ENCODE results near the gene SLC26A11.
"Not testable (repeated sequence)": the region's sequence is repeated elsewhere in the genome, so short reads cannot be mapped to it uniquely, and the experiment has no call there.

The SLC26A11 gene

DNA sequence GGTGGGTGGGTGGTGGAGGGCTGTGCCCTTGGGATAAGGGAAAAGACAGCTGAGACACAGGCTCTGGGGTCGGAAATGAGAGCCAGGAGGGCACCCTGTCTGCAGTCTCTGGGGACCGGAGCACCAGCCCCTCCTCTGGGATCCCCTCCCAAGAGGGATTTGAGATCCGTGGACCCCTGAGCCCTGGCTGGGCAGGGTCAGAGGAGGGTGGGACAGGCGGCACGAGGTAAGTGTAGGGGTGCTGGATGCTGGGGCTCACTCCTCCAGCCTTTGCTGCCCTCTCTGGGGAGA lies 519 bp upstream of the SLC26A11 start:
- FAIRE-seq: no peak

DNA sequence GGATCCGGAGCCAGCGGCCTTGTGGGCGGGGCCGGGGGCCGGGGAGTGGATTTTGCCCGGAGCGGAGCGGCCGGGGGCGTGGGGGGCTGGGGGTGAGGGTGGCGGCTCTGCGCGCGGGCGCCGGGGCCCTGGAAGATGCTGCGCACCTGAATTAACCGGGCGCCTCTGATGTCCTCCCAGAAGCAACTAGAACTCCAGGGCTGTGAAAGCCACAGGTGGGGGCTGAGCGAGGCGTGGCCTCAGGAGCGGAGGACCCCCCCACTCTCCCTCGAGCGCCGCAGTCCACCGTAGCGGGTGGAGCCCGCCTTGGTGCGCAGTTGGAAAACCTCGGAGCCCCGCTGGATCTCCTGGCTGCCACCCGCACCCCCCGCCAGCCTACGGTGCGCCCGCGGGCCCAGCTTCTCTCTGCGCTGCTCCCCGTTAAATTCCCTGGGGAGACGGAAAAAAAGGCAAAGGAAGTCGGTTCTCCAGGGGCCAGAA lies 549 bp downstream of the SLC26A11 start:
- FAIRE-seq: no peak

DNA sequence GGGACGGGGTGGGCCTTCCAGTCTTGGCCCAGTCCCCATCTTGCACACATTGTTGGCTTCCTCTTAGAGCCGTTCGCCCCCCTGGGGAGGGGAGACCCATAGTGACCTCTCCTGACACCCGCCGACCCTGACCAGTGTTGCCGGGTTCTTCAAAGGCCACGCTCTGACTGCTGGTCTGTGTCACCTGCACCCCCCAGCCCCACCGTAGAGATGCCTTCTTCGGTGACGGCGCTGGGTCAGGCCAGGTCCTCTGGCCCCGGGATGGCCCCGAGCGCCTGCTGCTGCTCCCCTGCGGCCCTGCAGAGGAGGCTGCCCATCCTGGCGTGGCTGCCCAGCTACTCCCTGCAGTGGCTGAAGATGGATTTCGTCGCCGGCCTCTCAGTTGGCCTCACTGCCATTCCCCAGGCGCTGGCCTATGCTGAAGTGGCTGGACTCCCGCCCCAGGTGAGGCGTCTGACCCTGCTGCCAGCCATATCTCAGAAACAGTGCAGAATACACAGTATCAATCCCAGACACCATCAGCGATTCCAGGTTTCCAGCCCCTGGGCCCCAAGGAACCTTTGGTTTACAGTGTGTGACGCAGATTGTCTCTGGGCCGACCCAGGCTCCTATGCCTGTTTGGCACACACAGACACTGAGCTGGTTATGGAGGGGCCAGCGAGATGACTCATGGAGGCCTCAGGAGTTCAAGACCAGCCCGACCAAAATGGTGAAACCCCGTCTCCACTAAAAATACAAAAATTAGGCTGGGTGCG lies 1.3 kb downstream of the SLC26A11 start:
- FAIRE-seq: no peak

DNA sequence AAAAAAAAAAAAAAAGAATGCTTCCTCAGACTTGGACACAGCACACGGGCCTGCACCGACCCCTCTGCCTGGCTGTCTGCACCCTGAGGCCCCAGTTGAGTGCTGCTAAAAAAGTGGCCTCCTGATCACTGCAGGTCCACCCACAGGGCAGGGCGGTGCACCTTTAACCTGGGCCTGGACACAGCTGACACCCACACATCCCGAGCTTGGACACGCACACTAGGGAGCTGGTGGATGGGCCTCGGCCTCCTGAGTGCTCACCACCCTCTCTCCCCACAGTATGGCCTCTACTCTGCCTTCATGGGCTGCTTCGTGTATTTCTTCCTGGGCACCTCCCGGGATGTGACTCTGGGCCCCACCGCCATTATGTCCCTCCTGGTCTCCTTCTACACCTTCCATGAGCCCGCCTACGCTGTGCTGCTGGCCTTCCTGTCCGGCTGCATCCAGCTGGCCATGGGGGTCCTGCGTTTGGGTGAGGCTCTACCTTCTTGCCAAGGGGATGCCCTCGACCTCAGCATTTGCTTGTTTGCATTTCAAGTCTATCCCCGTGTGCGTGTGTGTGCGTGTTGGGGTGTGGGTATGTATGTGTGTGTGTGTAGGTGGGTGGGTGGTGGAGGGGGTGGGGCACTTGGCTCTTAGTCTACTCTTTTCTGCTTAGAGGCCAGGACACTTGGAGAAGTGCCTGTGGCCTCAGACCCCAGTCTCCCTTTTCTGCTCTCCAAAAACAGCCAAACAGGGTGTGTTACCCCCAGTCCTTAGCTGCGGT lies 2.3 kb downstream of the SLC26A11 start:
- no peak for FAIRE-seq

DNA sequence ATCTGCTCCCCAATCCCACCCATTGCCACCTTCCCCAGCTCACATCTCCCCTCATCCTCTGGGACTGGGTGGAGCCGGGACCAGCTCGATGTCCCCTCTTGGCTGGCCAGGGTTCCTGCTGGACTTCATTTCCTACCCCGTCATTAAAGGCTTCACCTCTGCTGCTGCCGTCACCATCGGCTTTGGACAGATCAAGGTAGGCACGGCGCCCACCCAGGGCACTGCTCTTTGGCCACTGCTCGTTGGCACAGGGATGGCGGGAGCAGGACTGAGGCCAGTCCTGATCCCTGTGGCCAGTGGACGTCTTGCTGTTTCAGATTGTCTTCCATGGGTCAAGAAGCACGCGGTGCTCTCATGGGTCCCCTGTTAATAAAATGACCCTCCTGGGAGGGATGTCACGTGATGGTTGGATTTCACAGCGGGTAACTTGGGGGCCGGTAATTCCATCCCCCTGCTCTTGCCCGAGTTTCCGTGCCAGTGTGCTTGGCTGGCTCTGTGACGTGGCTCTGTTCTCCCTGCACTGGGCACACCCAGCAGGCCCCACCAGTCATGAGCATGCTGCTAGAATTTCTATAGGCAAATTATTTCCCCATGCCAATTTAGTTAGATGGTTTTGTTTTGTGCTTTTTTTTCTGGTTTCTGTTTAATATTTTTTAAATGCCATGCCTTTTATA lies 3.1 kb downstream of the SLC26A11 start:
- no peak for FAIRE-seq

DNA sequence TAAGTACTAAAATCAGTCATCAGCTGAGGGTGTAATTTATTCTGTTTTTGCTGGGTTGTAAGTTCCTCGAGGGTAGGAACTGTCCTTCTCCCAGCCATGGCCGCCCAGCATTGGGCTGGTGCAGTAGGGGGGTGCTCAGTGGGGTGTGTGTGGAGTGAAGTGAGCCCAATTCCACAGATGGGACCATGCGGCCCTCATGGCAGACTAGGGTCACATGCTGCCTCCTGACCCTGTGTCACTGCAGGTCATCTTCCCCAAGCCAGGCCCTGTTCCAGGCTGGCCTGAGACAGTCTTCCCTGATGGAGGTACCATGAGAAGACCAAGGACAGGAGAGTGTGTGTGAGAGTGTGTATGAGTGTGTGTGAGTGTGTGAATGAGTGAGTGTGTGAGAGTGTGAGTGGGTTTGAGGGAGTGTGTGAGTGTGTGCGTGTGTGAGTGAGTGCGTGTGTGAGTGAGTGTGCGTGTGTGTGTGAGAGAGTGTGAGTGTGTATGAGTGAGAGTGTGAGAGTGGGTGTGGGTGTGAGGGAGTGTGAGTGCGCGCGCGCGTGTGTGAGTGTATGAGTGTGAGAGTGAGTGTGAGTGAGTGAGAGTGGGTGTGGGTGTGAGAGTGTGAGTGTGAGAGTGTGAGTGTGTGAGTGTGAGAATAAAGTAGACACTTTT lies 3.7 kb downstream of the SLC26A11 start:
- FAIRE-seq: no peak

DNA sequence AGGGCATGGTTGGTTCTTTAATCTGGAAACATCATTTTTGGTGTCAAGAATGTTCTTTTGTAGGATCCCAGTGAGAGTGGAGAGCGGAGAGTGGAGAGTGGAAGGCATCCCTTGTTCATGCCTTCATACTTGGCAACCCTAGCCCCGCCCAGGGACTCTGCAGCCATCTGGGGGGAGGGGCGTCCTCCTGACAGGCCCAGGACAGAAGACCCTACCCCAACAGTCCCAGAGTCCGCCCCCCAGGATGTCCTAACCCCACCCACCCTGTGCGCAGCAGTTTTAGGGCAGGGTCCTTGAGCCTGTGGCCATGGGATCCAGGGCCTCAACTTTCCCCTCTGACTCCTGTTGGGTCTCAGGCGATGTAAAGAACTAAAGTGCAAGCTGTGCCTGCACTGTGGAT lies 4.5 kb downstream of the SLC26A11 start:
- no peak for FAIRE-seq

DNA sequence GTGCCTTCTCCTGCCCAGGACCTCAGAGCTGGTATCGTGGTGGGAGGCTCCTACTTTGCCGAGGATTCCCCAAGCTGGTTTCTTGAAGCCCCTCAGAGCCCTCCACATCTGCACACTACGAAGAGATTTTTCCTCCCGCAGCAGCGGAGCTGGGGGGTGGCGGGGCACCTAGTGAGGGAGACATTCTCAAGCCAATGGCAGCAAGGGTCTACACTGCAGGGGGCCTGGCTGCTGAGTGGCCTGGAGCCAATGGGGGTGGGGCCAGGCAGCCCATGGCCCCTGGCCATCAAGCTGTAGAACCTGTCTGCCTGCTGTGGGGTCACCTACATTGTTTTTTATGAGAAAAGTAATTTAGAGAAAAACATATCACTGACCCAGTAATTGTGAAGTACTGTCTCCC lies 5.0 kb downstream of the SLC26A11 start:
- FAIRE-seq: no peak

DNA sequence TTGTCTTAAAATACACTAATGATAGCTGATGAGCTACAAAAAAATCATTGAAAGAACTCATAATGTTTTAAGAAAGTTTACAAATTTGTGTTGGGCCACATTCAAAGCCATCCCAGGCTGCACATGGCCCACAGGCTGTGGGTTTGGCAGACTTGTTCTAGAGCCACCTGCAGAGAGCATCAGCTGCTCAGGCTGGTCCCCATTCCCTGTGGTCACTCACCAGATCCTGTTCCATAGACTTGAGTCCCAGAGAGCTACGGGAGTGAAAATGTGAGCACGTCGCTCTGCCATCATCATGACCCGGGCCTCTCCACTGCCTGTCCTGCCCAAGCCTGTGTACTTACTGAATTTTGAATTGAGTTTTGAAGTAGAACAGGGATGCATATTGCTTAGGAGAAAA lies 6.9 kb downstream of the SLC26A11 start:
- no peak for FAIRE-seq

DNA sequence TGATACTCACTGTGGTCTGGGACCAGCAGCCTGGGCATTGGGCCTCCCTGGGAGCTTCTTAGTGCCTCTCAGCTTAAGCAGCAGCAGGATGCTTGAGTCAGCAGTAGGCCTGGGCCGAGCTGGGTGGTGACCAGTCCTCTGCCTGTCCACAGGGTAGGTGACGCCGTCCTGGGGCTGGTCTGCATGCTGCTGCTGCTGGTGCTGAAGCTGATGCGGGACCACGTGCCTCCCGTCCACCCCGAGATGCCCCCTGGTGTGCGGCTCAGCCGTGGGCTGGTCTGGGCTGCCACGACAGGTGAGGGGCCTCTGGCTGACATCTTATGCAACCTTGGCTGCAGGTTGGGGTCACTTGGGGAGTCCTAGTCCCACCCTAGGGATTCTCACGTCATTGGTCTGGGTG lies 7.4 kb downstream of the SLC26A11 start:
- FAIRE-seq: no peak

DNA sequence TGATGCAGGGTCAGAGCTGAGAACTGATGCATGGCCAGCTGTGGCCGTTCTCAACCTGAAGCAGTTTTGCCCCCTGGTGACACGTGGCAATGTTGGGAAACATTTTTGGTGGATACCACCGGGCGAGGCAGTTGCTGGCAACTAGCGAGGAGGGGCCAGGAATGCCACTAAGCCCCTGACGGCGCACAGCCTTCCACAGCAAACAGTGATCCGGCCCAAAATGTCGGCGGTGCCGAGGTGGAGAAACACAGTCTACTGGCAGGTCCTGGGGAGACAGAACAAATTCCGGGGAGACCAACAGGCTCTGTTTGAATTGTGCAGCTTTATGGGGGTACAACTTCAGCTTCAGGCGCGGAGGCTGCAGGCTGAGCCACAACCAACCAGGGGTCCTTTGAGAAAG lies 8.2 kb downstream of the SLC26A11 start:
- FAIRE-seq: no peak

DNA sequence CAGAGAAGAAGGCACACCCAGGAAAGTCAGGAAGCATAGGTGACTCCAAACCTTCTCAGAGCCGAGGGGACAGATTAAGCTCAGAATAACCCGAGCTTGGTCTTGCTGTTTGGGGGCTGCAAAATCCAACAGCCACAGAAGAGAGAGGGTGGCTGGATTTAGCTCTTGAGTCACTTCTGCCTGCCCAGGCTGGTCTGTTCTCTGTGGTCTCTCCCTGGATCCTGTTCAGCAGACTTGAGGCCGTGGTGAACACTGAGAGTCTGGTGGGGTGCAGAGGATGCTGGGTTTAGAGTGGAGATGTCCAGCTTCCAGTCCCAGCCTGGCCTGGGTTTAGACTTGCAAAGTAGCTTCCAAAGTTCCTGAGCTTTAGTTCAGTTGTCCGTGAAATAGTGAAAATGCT lies 8.8 kb downstream of the SLC26A11 start:
- no peak for FAIRE-seq

DNA sequence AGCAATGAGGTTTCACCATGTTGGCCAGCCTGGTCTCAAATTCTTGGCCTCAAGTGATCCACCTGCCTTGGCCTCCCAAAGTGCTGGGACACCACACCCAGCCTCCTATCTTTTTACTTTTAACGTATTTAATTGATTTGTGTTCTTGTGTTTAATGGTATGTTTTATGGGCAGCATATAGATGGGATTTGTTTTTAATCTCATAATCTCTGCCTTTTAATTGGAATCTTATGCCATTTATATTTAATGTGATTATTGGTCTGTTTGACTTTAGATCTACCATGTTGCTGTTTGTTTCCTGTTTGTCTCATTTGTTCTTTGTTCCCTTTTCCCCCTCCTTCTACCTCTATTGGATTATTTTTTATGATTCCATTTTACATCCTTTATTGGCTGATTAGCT lies 12.2 kb downstream of the SLC26A11 start:
- no peak for FAIRE-seq

DNA sequence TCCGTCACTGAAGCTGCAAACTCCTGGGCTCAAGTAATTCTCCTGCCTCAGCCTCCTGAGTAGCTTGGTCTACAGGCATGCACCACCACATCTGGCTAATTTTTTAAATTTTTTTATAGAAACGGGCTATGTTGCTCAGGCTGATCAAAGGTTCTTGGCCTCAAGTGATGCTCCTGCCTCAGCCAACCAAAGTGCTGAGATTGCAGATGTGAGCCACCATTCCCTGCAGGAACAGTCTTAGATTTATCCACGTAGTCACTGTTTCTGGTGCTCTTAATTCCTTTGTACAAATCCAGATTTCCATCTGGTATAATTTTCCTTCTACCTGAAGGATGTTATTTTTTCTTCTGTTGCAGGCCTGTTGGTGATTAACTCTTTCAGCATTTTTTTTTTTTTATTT lies 13.0 kb downstream of the SLC26A11 start:
- FAIRE-seq: no peak

DNA sequence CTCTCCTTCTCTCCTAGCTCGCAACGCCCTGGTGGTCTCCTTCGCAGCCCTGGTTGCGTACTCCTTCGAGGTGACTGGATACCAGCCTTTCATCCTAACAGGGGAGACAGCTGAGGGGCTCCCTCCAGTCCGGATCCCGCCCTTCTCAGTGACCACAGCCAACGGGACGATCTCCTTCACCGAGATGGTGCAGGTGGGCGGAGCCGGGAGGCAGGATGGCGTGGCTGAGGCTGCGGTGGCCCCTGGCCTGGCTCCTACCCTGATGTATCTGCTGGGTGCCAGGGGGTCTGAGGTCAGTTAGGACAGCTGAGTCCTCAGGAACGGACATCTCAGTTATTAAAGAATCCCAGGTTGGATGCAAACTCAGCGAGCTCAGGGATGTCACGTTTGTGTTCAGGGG lies 16.7 kb downstream of the SLC26A11 start:
- no peak for FAIRE-seq

DNA sequence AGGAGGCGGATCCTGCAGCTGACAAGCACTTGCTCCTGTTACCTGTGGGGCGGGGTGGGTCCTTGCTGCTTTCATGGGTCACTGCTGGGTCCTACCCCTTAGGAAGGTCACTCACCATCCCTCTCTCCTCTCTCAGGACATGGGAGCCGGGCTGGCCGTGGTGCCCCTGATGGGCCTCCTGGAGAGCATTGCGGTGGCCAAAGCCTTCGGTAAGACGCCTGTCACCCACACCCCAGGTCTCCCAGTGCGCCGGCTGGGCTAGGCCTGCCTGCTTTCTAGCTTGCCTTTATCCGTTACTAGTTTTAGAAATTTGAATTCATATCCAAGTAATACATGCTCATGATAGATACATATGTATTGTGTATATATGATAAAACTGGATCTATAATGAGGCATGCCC lies 17.2 kb downstream of the SLC26A11 start:
- FAIRE-seq: no peak

DNA sequence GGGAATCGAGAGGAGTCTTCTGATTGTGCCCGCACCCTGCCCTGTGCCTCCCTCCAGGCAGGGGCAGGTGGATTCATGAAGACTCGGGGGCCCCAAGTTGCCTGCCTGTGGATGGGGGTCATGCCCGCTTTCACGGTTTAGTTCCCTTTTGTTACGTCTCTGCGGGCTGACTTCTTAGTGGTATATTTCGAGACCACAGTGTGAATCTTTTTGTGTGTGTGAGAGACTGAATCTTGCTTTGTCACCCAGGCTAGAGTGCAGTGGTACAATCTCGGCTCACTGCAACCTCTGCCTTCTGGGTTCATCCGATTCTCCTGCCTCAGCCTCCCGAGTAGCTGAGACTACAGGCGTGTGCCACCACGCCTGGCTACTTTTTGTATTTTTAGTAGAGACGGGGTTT lies 22.3 kb downstream of the SLC26A11 start:
- FAIRE-seq: no peak

DNA sequence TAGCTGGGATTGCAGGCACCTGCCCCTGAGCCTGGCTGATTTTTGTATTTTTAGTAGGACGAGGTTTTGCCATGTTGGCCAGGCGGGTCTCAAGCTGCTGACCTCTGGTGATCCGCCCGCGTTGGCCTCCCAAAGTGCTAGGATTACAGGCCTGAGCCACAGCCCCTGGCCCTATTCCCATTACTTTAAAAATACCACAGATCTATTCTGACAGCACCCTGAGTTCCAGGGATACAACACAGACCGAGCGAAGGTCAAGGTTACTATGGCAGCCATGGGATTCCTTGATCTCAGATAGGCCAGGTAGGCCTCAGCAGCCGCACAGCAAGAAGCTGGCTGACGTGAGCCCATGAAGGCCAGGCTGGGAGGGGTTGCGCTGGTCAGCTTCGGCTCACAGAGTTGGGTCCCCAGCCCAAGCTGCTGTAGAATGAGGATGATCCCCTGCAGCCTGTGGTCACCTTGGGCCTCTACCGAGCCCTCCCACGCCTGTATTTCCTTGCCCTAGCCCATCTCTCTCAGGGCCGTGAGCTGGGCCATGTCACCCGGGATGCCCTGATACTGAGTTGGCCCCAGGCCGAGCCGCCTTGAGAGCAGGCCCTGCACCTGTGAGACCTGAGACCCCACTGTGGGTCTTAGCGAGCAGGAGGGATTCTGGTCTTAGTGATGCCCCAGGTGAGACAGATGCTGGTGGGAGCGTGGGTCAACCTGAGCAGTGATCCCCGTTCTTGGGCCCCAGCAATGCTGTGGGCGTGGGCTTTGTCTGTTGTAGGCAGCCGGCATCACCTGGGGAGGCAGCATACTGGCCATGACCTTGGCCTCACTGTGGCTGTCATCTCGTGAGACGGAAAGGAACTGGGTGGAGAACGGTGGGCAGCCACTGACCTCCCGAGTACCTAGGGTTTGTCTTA lies 23.6 kb downstream of the SLC26A11 start:
- no peak for FAIRE-seq

DNA sequence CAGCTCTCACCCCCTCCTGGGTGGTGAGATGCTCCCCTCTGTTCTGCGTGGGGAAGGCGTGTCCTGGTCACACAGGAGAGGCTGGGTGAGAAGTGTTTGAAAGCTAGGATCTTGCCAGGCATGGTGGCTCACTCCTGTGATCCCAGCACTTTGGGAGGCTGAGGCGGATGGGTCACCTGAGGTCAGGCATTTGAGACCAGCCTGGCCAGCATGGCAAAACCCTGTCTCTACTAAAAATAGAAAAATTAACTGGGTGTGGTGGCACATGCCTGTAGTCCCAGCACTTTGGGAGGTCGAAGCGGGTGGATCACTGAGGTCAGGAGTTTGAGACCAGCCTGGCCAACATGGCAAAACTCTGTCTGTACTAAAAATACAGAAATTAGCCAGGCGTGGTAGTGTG lies 24.2 kb downstream of the SLC26A11 start:
- not testable (repeated sequence) for FAIRE-seq

DNA sequence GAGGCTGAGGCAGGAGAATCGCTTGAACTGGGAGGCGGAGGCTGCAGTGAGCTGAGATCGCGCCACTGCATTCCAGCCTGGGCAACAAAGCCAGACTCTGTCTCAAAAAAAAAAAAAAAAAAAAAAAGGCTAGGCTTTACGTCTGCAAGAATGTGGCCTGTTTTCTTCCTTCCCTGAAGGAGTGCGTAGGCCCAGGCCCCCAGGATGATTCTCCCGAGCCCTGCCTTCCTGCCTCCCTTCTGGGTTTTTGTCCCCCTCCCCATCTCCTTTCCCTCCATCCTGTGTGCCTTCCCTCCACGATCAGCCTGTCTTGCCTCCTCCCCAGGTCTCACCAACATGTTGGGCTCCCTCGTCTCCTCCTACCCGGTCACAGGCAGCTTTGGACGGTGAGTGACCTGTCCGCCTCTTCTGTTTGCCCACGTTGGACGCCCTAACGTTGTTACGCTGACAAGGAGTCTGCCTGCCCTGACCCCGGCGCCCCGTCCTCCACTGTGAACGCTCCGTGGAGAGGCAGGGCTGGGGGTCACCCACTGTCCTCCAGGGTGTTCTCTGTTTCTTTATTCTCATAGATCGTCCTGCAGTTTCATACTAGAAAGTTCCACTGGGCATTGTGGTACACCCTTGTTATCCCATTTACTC lies 24.8 kb downstream of the SLC26A11 start:
- no peak for FAIRE-seq

DNA sequence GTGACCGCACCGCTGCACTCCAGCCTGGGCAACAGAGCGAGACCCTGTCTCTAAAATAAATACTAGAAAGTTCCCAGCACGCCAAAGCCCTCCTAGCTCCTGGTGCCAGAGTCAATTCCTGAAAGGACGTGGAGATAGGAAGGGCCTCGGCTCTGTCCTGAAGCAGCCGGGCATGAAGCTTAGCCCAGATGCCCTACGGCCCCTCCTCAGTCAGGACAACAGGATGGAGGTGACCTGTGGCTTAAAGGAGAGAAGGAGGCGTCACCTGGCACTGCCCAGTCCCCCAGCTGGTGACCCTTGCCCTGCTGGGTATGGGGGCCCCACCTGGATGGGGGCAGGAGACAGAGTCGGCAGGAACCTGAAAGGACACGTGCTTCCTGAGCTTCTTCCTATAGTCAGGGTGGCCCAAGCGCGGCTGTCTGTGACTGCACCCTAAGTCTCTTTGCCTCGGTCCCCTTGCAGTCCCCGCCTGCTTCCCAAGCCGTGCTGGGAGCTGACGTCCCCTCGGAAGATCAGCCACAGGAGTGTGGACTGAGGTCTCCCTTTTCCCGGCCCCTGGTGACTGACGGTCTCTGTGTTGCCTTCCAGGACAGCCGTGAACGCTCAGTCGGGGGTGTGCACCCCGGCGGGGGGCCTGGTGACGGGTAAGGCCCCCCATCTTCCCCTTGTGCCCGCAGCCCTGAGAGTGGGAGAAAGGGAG lies 25.5 kb downstream of the SLC26A11 start:
- no peak for FAIRE-seq

Data from A204.1 (cell line).